DOHH2 (cell line): ENCODE results near the gene CMAS.
"Not testable (repeated sequence)": the region's sequence is repeated elsewhere in the genome, so short reads cannot be mapped to it uniquely, and the experiment has no call there.

Experiments used
- H3F3A ChIP-seq: fragments of 200-600 bp; sonication (generic), shearing (Covaris generic); 2 replicates; pipeline ENCODE4 v1.6.0; 2016; ENCODE audit warnings: antibody characterized with exemption, mild to moderate bottlenecking; ENCODE audit not compliant: control insufficient read depth, insufficient read depth
- H3K27ac ChIP-seq: fragments of 200-600 bp; sonication (generic); 2 replicates; pipeline ENCODE4 v1.5.1; 2014; ENCODE audit warnings: low read depth, mild to moderate bottlenecking, low read length, moderate library complexity
- H3K27me3 ChIP-seq: fragments of 200-600 bp; sonication (generic); 2 replicates; pipeline ENCODE4 v1.6.1; 2014; ENCODE audit warnings: mild to moderate bottlenecking, low read length, mixed read lengths; ENCODE audit not compliant: control insufficient read depth
- H3K36me3 ChIP-seq: fragments of 200-600 bp; sonication (generic); 2 replicates; pipeline ENCODE4 v1.6.1; 2014; ENCODE audit warnings: mild to moderate bottlenecking, low read length, moderate library complexity, mixed read lengths; ENCODE audit not compliant: control insufficient read depth
- H3K4me1 ChIP-seq: fragments of 200-600 bp; sonication (generic); 2 replicates; pipeline ENCODE4 v1.6.1; 2014; ENCODE audit warnings: mild to moderate bottlenecking, low read length, mixed read lengths; ENCODE audit not compliant: control insufficient read depth
- H3K4me2 ChIP-seq: fragments of 200-600 bp; sonication (generic); 2 replicates; pipeline ENCODE4 v1.6.0; 2014; ENCODE audit warnings: mild to moderate bottlenecking, low read length, moderate library complexity
- H3K4me3 ChIP-seq: fragments of 200-600 bp; sonication (generic); 2 replicates; pipeline ENCODE4 v1.5.1; 2014; ENCODE audit warnings: mild to moderate bottlenecking, low read length, mixed read lengths
- H3K79me2 ChIP-seq: fragments of 200-600 bp; sonication (generic); 2 replicates; pipeline ENCODE4 v1.6.1; 2014; ENCODE audit warnings: mild to moderate bottlenecking, low read length, mixed read lengths; ENCODE audit not compliant: control insufficient read depth
- H3K9me2 ChIP-seq: fragments of 200-600 bp; sonication (generic); replicated peaks from 2 replicates; pipeline ENCODE4 v1.6.1; 2014; ENCODE audit warnings: mild to moderate bottlenecking, low read length, mixed read lengths; ENCODE audit not compliant: control insufficient read depth
- H3K9me3 ChIP-seq: fragments of 200-600 bp; sonication (generic); 2 replicates; pipeline ENCODE4 v1.6.1; 2014; ENCODE audit warnings: antibody characterized with exemption, low read length, mixed read lengths; ENCODE audit not compliant: control insufficient read depth, insufficient read depth
- H4K20me1 ChIP-seq: fragments of 200-600 bp; sonication (generic); 2 replicates; pipeline ENCODE4 v1.6.0; 2014; ENCODE audit warnings: low read depth, mild to moderate bottlenecking, antibody characterized with exemption, low read length, moderate library complexity; ENCODE audit not compliant: control insufficient read depth, insufficient read depth
- CTCF ChIP-seq: fragments of 200-600 bp; sonication (generic); IDR thresholded peaks from one replicate; pipeline ENCODE4 v1.5.1; 2014; ENCODE audit warnings: antibody characterized with exemption, mild to moderate bottlenecking, low read depth, low read length; ENCODE audit not compliant: poor library complexity, severe bottlenecking
- EZH2phosphoT487 ChIP-seq: fragments of 200-600 bp; sonication (generic); IDR thresholded peaks from 2 replicates; pipeline ENCODE4 v1.6.1; 2017; ENCODE audit warnings: borderline replicate concordance, mild to moderate bottlenecking, antibody characterized with exemption, low read length, moderate library complexity, mixed read lengths

The CMAS gene

GRCh38 chr12:22014783-22015144, 31.3 kb upstream of the CMAS start:
- Histone ChIP-seq H3K4me2 (no peak overlapping the region), H3K27me3 (0 out of 2 replicates have a peak, but pooled peaks cover 3% of the 10 kb centered on the region), H3F3A (no peaks in the 10 kb centered on the region), H4K20me1 (no peaks in the 10 kb centered on the region), H3K79me2 (no peaks in the 10 kb centered on the region), H3K27ac (no peak overlapping the region), H3K4me1 (no peaks in the 10 kb centered on the region), H3K36me3 (no peaks in the 10 kb centered on the region), H3K9me3 (0 out of 2 replicates have a peak, but pooled peaks cover 1% of the 10 kb centered on the region), H3K9me2 (no peaks in the 10 kb centered on the region), H3K4me3 (no peak overlapping the region)
- TF ChIP-seq CTCF (no peak), EZH2phosphoT487 (no peak)

GRCh38 chr12:22016982-22017381, 29.0 kb upstream of the CMAS start:
- no peak for TF ChIP-seq CTCF
- no peak for TF ChIP-seq EZH2phosphoT487
- H3K4me2 ChIP-seq, result no peak overlapping the region
- H3F3A ChIP-seq, result no peaks in the 10 kb centered on the region
- H3K4me1 ChIP-seq, result no peaks in the 10 kb centered on the region
- no peaks in the 10 kb centered on the region for H4K20me1 ChIP-seq
- H3K4me3 ChIP-seq, result no peak overlapping the region
- no peak overlapping the region for H3K27ac ChIP-seq
- no peaks in the 10 kb centered on the region for H3K79me2 ChIP-seq
- H3K9me3 ChIP-seq, result no peaks in the 10 kb centered on the region
- no peaks in the 10 kb centered on the region for H3K9me2 ChIP-seq
- no peaks in the 10 kb centered on the region for H3K36me3 ChIP-seq
- 0 out of 2 replicates have a peak, but pooled peaks cover 3% of the 10 kb centered on the region for H3K27me3 ChIP-seq

- H3K27ac ChIP-seq, result no peak overlapping the region
- peaks cover 9% of the 10 kb centered on the region; the same call in 1 of the 2 replicates for H3K9me3 ChIP-seq
- no peak for TF ChIP-seq EZH2phosphoT487
- peak; percentile 48 for TF ChIP-seq CTCF
- no peaks in the 10 kb centered on the region for H4K20me1 ChIP-seq
- H3K79me2 ChIP-seq, result no peaks in the 10 kb centered on the region
- no peaks in the 10 kb centered on the region for H3K9me2 ChIP-seq
- 0 out of 2 replicates have a peak, but pooled peaks cover 3% of the 10 kb centered on the region for H3K27me3 ChIP-seq
- no peaks in the 10 kb centered on the region for H3F3A ChIP-seq
- no peaks in the 10 kb centered on the region for H3K4me1 ChIP-seq
- H3K36me3 ChIP-seq, result no peaks in the 10 kb centered on the region
- H3K4me2 ChIP-seq, result no peak overlapping the region
- H3K4me3 ChIP-seq, result no peak overlapping the region
Observed at GRCh38 chr12:22018860-22019259, 27.2 kb upstream of the CMAS start.

- not testable (repeated sequence) for H3K4me1 ChIP-seq, H3K27ac ChIP-seq, H3K9me2 ChIP-seq
Observed at GRCh38 chr12:22023489-22023888, 22.5 kb upstream of the CMAS start.

More at GRCh38 chr12:22023489-22023888, 22.5 kb upstream of the CMAS start:
- not testable (repeated sequence) for H3K27me3 ChIP-seq, H3K4me3 ChIP-seq, H3K79me2 ChIP-seq, H3F3A ChIP-seq, H3K9me3 ChIP-seq, H3K36me3 ChIP-seq, H4K20me1 ChIP-seq, H3K4me2 ChIP-seq
